ACHN (cell line): ENCODE measurements around the gene C4orf50.

ENCODE experiments used
- DNase-seq: peaks from one replicate; pipeline ENCODE4 v3.0.0-alpha.2; 2015
- in situ Hi-C: cut with HindIII; loops from 2 replicates; pipeline ENCODE4 v1.10.0; 2017; ENCODE audit warnings: low sequenced_read_pairs, low pct_ligation_motif_present, low pct_unique_long_range_greater_than_20kb

The C4orf50 gene

DNA sequence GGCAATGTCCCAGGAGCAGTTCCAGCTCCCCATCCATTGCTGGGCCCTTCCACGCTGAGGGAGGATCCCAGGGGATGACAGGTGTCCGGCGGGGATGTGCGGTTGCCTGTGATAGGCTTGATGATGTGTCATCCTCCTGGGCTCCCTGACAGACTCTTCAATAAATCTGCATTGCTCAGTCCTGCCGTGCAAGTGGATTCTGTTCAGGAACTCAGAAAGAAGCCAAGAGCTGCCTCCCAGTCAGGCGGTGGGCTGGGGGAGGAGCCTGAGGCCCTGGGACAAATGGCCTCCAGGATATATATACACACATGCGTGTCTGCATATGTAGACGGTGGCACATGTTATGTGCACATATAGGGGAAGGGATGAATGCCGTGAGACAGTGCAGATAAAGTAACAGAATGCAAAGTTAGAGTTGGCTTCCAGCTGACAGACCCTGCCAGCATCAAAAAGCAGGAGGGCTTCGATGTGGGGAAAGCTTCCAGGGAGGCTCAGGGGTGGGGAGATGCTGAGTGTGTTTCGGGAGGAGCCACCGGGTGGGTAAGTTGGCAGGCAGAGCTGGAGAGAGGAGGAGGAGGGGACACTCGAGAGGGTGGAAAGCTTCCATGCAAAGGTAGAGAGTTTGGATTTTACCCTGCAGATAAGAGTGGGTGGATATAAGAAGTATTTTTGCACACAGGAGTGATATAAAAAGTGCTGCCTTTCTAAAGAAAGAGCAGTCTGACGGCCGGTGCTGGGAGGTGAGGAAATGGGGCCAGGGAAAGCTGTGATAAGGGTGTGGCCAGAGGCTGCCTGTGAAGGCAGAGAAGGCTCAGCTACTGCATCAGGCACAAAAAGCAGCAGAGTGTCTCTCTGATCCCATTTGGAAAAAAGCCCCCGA is 96.9 kb downstream of the C4orf50 start:
- in situ Hi-C loops = no loop called here
- DNase-seq = no peak

DNA sequence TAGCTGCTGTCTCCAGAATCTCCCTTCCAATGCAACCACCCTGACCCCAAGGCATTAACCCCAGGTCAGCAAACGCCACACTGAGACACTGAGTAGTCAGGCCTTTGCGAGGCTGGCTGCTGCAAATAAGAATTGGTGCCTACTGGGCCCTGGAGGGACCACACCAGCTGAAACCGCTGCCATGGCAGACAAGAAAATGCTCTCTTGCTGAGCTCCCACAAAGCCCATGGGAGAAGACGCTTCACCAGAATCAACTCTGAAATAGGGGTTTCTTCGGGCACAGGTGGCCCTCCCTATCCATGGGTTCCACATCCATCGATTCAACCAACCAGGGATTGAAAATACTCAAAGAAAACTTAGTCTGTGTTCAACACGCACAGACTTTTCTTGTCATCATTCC is 98.7 kb downstream of the C4orf50 start:
- in situ Hi-C loops = no loop called here

GRCh38 chr4:5919044-5919443 is 99.2 kb downstream of the C4orf50 start:
- no peak for DNase-seq
- in situ Hi-C loops = no loop called here

More for the DNA sequence above, 98.7 kb downstream of the C4orf50 start:
- DNase-seq = no peak

GRCh38 chr4:5918331-5918985 is 99.8 kb downstream of the C4orf50 start:
- in situ Hi-C loops = no loop called here
- no peak for DNase-seq

DNA sequence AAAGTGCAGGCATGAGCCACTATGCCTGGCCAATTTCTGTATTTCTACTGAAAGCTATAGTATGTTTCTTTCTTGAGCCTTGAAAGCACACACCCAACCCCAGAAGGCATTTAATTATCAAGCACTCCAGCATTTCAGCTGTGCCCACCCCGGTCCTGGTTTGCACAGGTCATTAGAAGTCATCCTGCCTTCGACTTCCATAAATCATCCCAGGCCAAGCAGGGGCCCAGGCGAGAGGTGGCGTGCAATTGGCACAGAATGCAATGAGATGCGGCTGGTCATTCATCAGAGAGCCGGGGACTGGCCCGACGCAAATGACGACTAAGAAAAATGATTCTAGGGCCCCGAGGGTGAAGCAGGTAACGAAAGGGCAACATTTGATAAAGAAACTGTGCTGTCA is 100.6 kb downstream of the C4orf50 start:
- DNase-seq = no peak
- in situ Hi-C loops = no loop called here

- in situ Hi-C loops = no loop called here
- DNase-seq = no peak
Measured at GRCh38 chr4:5916229-5916628, 102.0 kb downstream of the C4orf50 start.

GRCh38 chr4:5913454-5913853 is 104.8 kb downstream of the C4orf50 start:
- DNase-seq = no peak
- in situ Hi-C loops = no loop called here

- no peak for DNase-seq
- in situ Hi-C loops = no loop called here
Measured at GRCh38 chr4:5912614-5913019, 105.6 kb downstream of the C4orf50 start.

DNA sequence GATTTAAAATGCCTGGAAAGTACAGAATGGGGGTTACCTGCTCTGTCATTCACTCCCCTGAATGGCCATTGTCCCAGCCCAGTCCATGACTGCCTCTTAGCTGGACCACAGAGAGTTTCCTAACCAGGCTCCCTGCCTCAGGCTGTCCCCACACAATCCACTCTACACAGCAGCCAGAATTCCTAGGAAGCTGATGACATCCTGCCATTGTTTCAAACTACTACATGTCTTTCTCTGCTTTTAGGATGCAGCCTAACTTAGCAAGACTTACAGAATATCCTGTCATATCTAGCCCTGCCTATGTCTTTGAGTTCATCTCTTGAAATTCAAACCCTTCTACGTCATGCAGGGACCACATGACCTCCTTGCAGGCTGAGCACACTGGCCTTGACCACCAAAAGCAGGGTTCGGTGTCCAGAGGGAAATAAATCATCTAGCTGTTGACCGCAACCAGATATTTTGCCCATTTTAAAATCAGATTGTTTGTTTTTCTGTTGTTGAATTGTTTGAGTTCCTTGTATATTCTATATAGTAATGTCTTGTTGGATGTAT is 109.3 kb downstream of the C4orf50 start:
- in situ Hi-C loops = no loop called here
- no peak for DNase-seq

- in situ Hi-C loops = no loop called here
- no peak for DNase-seq
Measured at GRCh38 chr4:5906191-5906590, 112.0 kb downstream of the C4orf50 start.

DNA sequence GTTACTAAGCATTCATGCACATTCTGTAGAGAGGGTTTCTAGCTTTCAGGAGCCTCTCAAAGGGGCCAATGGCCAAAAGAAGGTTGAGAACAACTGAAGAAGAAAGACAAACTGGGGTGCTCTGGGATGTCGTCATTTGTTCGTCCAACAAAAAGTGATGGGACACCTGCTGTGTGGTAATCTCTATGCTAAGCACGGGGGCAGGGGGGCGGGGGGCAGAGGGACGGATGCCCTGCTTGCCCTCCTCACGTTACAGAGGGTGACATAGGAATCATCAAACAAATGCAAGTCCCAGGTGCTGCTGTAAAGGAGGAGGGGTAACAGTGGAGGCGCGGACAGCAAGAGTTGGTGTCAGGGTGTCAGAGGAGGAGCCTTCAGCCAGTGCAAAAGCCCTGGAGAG is 112.5 kb downstream of the C4orf50 start:
- in situ Hi-C loops = no loop called here
- no peak for DNase-seq

GRCh38 chr4:5900844-5901243 is 117.4 kb downstream of the C4orf50 start:
- in situ Hi-C loops = no loop called here

GRCh38 chr4:5899881-5900280 is 118.3 kb downstream of the C4orf50 start:
- no peak for DNase-seq
- in situ Hi-C loops = no loop called here

More at GRCh38 chr4:5900844-5901243, 117.4 kb downstream of the C4orf50 start:
- no peak for DNase-seq

GRCh38 chr4:5899396-5899795 is 118.8 kb downstream of the C4orf50 start:
- DNase-seq = no peak
- in situ Hi-C loops = no loop called here

- DNase-seq = no peak
- in situ Hi-C loops = no loop called here
Measured at GRCh38 chr4:5897674-5898073, 120.6 kb downstream of the C4orf50 start.

DNA sequence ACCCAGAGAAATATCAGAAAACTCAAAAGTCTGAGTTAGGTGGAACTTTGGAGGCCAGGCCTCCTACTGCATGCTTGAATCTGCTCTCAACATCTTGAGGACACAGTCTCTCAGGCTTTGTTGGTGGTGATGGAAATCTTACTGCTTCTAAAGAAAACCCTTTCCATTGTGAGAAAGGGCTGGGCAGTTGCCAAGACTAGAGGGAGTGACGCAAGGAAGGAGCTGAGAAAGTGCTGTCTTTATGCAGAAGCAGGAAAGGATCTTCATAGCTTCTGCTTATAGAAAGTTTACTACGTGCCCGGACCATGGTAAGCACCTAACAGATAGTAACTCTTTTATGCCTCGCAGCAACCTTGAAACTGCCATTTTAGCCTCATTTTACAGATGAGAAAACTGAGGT is 122.9 kb downstream of the C4orf50 start:
- no peak for DNase-seq
- in situ Hi-C loops = no loop called here

DNA sequence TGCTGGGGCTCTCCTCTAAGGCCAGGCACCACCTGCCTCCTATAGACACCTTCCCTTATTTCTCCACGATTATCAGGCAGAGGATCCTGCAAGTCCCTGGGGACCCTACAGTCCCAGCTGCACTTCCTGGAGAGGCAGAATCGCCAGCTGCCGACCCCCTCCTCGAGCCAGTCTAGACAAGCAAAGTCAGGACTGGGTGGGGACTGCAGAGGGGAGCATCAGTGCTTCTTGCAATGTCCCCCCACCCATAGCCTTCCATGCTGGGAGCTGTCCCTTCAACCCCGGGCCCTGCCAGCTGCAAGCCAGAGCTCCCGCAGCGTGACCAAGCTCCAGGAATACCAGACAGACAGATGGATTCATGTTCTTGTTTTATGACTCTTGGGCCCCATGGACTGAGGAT is 124.0 kb downstream of the C4orf50 start:
- in situ Hi-C loops = no loop called here
- DNase-seq = no peak

DNA sequence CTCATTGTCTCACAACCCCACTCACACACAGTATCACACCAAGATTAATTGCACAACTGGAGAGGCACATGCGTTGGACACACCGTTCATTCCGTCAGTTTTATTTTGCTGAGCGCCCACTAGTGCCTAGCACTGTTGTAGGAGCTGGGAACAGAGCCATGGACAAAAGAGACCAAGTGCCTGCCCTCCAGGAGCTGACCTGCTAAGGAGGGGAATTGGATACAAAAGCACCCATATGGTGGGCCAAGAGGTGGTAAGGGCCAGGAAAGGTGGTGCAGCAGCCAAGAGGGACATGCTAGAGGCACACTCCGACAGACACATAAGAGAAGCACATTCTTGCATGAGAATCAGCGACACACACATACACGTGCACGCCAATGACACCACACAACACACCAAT is 124.6 kb downstream of the C4orf50 start:
- DNase-seq = no peak
- in situ Hi-C loops = no loop called here

DNA sequence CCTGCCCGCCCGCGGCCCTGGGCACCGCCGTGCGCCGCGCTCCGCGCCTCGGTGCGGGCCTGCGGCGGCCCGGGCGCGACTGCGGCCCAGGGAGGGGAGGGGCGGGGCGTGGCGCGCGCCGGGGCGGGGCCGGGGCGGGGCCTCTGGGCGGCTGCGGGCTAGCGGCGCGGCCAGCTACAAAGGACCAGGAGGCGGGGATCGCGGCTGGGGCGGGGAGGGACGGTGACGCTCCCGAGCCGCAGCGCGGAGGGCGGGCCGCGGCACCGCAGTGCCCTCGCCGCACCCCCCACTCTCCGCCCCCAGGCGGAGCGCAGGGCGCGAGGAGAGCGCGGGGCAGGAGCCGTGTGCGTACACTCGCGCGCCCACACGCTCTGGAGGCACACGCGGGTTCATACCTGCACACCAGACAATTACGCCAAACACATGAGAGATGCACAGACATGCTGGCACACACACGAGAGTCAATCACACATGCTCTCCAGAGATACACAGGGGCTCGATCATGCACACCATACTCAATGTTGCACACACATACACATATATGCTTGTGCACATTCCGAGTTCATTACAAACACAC is 125.1 kb downstream of the C4orf50 start, which contains the start of gene CRMP1:
TSS of gene CRMP1 (minus strand) at position 83 of the 577 bp plus-strand sequence. CDS start 117 bp downstream, outside the sequence.
- no peak for DNase-seq

More for the DNA sequence above, 125.1 kb downstream of the C4orf50 start, which contains the start of gene CRMP1:
- in situ Hi-C loops = no loop called here
